Lower lobe of right lung (tissue), 2 donors: ENCODE measurements around the gene EARS2. TPM values are rescaled to one million over a fixed set of nuclear protein-coding genes. Genes with fewer than 3 reads are reported as not detected.

ENCODE experiments used
- ATAC-seq, 2 donors: fragments of 200-7000 bp; cut with Tn5 transposase; one replicate each; pipeline ENCODE4 v1.9.1; 2020 to 2022; ENCODE audit warnings: mild to moderate bottlenecking in 2 of 2, moderate library complexity in 2 of 2
- DNase-seq: peaks from one replicate; pipeline ENCODE4 v3.0.0-alpha.2; 2020
- H3K27ac ChIP-seq: fragments of 200-600 bp; one replicate; pipeline ENCODE4 v1.8.0; 2022
- H3K27me3 ChIP-seq: fragments of 200-600 bp; one replicate; pipeline ENCODE4 v1.8.0; 2022; ENCODE audit warnings: low read depth
- H3K36me3 ChIP-seq: fragments of 200-600 bp; one replicate; pipeline ENCODE4 v1.8.0; 2022; ENCODE audit warnings: mild to moderate bottlenecking
- H3K4me1 ChIP-seq: fragments of 200-600 bp; one replicate; pipeline ENCODE4 v1.8.0; 2022
- H3K4me3 ChIP-seq: fragments of 200-600 bp; one replicate; pipeline ENCODE4 v1.8.0; 2022; ENCODE audit warnings: mild to moderate bottlenecking
- H3K9me3 ChIP-seq: fragments of 200-600 bp; one replicate; pipeline ENCODE4 v1.8.0; 2022
- CTCF ChIP-seq: fragments of 200-600 bp; IDR thresholded peaks from one replicate; pipeline ENCODE4 v1.8.0; 2022; ENCODE audit warnings: antibody characterized with exemption, mild to moderate bottlenecking
- intact Hi-C: fragments of 100-400 bp; cut with DNase I; formaldehyde crosslinking; loops from one replicate; pipeline ENCODE4 v1.11.0; 2022
- total RNA-seq: library from RNA; stranded (reverse); fragmentation: NEBNext Ultra II Directional; extraction: Animal tissue kit (Norgen Biotek cat#: 25700); gene quantifications from one replicate; pipeline ENCODE4 v1.2.1, GENCODE V29; 2021
- donor health status: DM: no; HTN: yes; CAD: no; lungs with severe emphysema.

EARS2 gene
- total RNA-seq, 1 donor from 2014 or later = 19.5 TPM

GRCh38 chr16:23566724-23567123, 9.6 kb upstream of the EARS2 start:
- no peaks in the 10 kb centered on the region for H3K27me3 ChIP-seq
- no peaks in the 10 kb centered on the region for H3K4me1 ChIP-seq
- intact Hi-C loops = no loop called here
- peaks cover 100% of the 10 kb centered on the region for H3K36me3 ChIP-seq
- no peaks in the 10 kb centered on the region for H3K9me3 ChIP-seq
- ATAC-seq = no peak
- no peak overlapping the region for H3K4me3 ChIP-seq
- TF ChIP-seq CTCF = no peak
- no peak overlapping the region for H3K27ac ChIP-seq
- no peak for DNase-seq

- no peak for TF ChIP-seq CTCF
- no peak for ATAC-seq
- H3K27ac ChIP-seq = no peak overlapping the region
- no peaks in the 10 kb centered on the region for H3K27me3 ChIP-seq
- DNase-seq = peak; percentile 20
- H3K4me3 ChIP-seq = no peak overlapping the region
- H3K9me3 ChIP-seq = no peaks in the 10 kb centered on the region
- H3K36me3 ChIP-seq = peaks cover 100% of the 10 kb centered on the region
- intact Hi-C loops = no loop called here
- peaks cover 3% of the 10 kb centered on the region for H3K4me1 ChIP-seq
Measured at GRCh38 chr16:23564575-23565363, 7.6 kb upstream of the EARS2 start.

- ATAC-seq (no peak), DNase-seq (no peak)
- intact Hi-C loops = no loop called here
- peaks cover 16% of the 10 kb centered on the region for H3K4me1 ChIP-seq
- no peak overlapping the region for H3K4me3 ChIP-seq
- TF ChIP-seq CTCF = no peak
- H3K36me3 ChIP-seq = peaks cover 92% of the 10 kb centered on the region
- H3K27ac ChIP-seq = no peak overlapping the region
- H3K9me3 ChIP-seq = no peaks in the 10 kb centered on the region
- no peaks in the 10 kb centered on the region for H3K27me3 ChIP-seq
Measured at GRCh38 chr16:23563186-23563585, 6.0 kb upstream of the EARS2 start.

- H3K9me3 ChIP-seq = no peaks in the 10 kb centered on the region
- TF ChIP-seq CTCF = no peak
- ATAC-seq (no peak), DNase-seq (no peak)
- H3K36me3 ChIP-seq = peaks cover 86% of the 10 kb centered on the region
- H3K4me3 ChIP-seq = no peak overlapping the region
- peaks cover 17% of the 10 kb centered on the region for H3K4me1 ChIP-seq
- no peaks in the 10 kb centered on the region for H3K27me3 ChIP-seq
- H3K27ac ChIP-seq = no peak overlapping the region
- intact Hi-C loops = no loop called here
Measured at GRCh38 chr16:23562505-23562904, 5.4 kb upstream of the EARS2 start.

GRCh38 chr16:23561586-23561985, 4.4 kb upstream of the EARS2 start:
- Histone ChIP-seq H3K27ac (no peak overlapping the region), H3K36me3 (peaks cover 76% of the 10 kb centered on the region), H3K9me3 (no peaks in the 10 kb centered on the region), H3K4me1 (peaks cover 21% of the 10 kb centered on the region), H3K27me3 (no peaks in the 10 kb centered on the region), H3K4me3 (no peak overlapping the region)
- ATAC-seq (no peak), DNase-seq (no peak)
- intact Hi-C loops = no loop called here
- TF ChIP-seq CTCF = no peak
